ELR (cell line): ENCODE results near the gene KRT3.
A peak's percentile ranks its signal among the peaks of the same experiment; 100 is the strongest.
"Not testable (repeated sequence)": the region's sequence is repeated elsewhere in the genome, so short reads cannot be mapped to it uniquely, and the experiment has no call there.

Source experiments
- DNase-seq: peaks from one replicate; pipeline ENCODE4 v3.0.0-alpha.2; 2015; ENCODE audit warnings: low read depth

Gene KRT3

GRCh38 chr12:52760623-52761022, 35.3 kb downstream of the KRT3 start:
- no peak for DNase-seq

DNA sequence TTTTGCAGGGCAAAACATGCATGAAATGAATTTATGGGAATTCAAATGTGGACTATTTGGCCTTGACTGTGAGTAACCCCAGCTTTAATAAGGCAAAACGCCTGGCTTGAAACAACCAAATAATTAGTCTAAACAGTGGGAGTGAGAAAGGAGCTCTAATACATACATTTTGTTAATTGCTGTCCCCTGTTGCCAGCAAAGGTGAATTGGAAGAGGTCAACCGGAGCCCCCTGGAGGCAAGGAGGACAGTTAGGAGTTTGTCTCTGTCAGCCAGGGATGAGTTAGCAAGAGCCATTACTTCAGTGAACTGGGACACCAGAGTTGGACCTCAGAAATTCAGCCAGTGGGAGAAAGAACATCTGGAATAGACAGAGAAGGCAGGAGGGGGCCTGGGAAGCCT, 36.2 kb downstream of the KRT3 start:
- DNase-seq = no peak

- DNase-seq = no peak
Observed at GRCh38 chr12:52759218-52759617, 36.7 kb downstream of the KRT3 start.

GRCh38 chr12:52757449-52758176, 38.3 kb downstream of the KRT3 start:
- DNase-seq = no peak

- no peak for DNase-seq
Observed at GRCh38 chr12:52756281-52756960, 39.5 kb downstream of the KRT3 start.

DNA sequence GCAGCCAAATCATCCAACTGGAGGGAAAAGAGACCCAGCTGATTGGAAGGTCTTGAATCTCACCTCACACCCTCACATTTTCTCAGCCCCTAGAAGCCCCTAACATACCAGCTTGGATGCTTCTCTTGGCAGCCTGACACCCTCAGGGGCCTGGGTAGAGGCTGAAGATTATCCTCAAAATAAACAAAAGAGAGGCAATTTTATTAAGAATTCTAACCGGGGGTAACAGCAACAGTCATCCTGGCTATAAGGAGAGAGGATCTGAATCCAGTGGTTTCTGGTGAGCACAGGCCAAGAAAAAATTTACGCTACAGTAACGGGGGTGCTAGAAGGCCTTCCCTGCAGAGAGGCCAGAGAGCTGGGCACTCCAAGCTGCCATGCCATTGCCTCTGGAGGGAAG, 40.4 kb downstream of the KRT3 start:
- no peak for DNase-seq

- no peak for DNase-seq
Observed at GRCh38 chr12:52754135-52754534, 41.8 kb downstream of the KRT3 start.

GRCh38 chr12:52753283-52753682, 42.6 kb downstream of the KRT3 start:
- no peak for DNase-seq

DNA sequence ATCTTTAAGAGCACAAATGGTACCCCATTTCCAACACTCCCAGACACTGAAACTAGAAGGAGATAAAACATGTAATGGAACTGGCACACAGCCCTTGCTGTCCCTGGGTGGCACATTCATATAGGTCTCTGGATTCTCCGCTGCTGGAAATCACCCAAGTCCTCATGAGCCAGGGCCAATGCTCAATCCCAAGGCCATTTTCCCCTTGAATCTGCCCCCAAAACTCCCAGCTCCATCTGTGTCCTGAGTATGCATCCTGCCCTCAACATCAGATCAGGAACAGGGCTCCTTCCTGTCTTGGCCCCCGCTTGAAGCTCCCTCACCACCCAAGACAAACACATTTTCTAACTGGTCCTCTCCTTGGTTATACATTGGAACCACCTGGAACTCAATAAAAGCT, 43.4 kb downstream of the KRT3 start:
- no peak for DNase-seq

DNA sequence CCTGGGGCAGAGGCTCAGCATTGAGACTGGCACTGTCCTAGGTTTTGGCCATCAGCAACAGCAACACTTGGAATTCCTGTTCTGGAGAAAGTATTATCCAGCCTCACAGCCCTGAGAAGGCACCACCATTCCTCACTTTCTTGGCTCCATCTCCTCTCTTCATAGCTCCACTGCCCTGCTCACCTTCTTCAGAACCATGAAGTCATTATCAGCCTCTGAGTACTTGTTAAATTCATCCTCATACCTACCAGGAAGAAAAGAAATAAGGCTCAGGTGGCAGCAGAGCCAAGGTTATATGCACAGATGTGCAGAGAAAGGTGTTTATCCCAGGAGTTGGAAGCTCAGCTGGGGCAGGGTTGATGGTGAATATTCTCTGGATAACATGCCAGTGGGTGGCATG, 44.1 kb downstream of the KRT3 start:
- DNase-seq = no peak

DNA sequence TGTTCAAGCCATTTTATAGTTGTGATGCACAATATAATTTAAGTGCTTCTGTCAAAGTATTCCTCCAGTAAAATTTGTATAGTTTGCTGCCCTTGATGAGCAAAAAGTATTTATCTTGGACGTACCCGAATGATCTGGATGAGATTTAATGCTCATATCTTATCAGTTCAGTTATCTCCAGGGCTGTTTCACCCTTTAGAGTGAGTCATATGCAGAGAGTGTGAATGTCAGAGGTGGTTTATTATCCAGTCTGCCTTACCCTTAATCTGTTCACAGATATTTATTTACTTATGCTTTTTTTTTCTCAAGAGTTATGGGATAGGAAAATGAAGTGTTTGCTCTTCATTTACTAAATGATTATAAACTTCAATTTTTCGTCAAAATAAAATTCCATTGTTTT, 45.4 kb downstream of the KRT3 start:
- not testable (repeated sequence) for DNase-seq

DNA sequence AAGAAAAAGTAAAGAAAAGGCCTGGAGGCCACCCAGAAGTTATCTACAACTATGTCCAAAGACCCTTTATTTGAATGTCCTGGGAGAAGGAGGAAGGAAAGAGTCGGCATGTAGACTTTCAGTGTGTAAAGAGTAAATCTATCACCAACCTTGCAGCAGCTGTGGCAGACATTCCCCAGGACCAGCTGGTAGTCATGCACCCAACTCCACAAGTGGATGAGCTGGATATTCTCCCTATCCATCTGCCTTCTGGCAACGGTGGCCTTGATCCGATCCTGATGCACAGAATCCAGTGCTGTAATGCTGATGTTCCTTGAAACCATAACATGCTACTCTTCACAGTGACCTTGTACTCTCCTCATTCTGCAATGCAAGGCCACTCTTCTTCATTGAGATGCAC, 46.1 kb downstream of the KRT3 start:
- no peak for DNase-seq

- DNase-seq = no peak
Observed at GRCh38 chr12:52748578-52748977, 47.3 kb downstream of the KRT3 start.

DNA sequence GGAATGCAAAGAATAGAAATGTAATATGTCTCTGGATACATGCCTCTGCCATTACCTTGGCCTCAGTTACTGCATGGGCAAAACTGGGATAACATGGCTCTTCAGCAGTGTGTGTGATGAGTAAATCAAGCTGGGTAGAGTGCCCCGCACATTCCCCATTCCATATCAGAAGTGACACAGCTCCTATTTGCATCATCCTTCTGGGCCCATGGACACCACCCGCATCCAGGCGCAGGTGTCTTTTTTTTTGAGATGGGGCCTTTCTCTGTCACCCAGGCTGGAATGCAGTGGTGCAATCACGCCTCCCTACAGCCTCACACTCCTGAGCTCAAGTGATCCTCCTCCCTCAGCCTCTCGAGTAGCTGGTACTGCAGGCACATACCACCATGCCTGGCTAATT, 50.4 kb downstream of the KRT3 start:
- DNase-seq = no peak

DNA sequence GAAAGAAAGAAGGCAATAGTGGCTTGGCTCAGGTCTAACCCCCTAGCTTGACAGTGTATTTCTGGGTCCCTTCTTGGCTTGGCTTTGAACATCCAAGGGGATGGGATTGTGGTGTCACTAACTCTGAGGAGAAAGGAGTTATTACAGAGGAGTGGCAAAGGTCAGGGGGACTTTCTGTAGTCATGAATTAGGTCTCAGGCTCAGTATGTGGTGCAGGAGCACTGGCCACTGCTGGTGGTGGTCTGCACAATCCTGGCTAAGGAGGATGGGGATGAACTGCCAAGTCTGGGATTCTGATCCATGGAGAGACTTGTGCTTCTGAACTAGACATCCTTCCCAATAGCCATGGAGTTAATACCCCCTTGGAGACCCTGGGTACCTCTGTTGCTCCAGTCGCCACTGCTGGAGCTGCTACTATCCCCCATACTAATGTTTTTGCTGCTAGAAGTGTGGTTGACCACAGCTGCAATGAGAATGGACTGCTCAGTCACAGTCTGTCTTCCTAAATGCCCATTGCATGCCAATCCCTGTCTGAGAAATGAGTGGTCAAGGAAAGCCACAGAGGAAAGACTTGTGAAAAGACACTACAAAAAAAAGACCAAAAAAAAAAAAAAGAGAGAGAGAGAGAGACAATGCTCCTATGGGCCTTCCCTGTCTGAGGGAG, 51.3 kb downstream of the KRT3 start:
- DNase-seq = no peak

DNA sequence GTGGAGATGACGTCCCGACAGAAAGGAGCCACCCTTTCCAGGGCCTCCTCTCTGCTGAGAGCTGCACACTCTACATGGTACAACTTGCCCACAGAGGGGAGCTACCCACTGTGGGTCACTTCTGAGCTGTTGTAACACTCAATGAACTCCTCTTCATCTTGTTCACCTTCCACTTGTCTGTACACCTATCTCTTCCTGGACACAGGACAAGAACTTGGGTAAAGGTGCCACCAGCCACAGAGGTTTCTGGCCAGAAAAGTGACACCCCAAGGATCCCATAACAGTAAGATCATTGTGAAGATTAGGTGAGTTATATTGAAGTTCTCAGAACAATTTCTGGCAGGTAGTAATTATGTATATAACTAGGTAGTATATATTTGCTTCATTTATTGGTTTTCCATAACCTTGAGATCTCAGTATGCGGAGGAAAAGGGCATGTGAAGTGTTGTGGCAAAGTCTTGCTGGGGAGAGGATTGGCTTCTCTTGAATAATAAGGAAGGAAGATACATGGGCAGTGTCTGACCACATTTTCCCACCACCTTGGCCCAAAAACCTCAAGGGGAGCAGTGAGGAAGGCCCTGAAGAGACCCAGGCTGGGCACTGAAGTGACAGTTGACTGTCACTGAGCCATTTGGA, 53.0 kb downstream of the KRT3 start:
- DNase-seq = no peak

DNA sequence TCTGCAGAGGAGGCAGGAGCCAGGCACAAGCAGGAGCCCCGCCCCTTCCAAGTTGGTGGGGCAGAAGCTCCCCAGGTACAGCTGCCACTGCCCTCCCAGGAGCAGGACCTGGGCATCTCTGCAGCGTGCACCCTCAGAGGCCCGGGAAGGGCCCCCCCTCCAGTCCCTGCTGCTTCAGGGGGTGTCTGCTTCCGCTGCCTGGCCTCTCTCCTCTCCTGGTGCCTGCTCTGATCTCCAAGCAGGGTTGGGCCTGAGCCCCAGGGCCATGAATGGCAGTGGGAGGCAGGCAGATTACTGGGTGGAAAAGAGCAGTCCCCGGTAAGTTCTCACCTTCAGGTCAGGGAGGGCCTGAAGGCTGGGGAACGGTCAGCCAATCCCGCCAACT, 53.7 kb downstream of the KRT3 start:
- DNase-seq = no peak

GRCh38 chr12:52741375-52742195, 54.3 kb downstream of the KRT3 start:
- DNase-seq = peak; percentile 57

DNA sequence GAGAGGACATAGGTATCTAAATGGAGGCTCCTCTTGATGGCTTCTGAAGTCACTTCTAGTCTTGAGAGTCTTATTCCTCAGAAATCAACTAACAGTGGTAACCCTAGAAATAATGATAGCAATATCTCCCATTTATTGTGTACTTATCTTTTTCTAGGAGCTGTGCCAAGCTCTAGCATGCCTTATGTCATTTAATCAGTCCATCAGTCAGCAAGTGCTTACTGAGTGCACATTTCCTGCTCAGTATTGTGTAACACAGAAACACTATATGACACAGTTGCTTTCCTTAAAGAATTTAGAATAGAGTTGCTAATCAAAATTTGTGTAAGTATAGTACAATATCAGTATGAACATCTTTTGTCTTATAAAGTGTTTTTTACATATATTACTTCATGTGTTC, 55.3 kb downstream of the KRT3 start:
- no peak for DNase-seq

DNA sequence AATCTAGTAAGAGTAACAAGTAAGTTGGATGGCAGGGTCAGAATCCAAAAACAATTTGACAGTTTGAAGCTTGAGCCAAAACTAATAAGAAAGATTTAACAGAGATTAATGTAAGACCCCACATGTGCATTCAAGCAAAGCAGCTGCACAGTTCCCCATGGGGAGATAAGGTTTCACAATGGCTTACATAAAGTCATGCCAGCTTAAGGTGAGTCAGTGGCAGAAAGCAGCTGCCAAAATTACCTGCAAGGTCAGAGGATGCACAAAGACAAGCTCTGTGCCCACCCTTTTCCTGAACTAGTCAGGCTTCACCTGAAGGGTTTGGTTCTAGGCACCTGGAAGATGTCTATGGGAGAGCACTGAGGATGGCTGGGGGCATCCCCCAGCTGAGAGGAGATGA, 56.0 kb downstream of the KRT3 start:
- DNase-seq = no peak
